GM18498 (cell line): ENCODE data around the gene GPR63.

ENCODE experiments used
- ATAC-seq: cut with Tn5 transposase; IDR thresholded peaks from one replicate; pipeline ENCODE4 v1.9.1; 2021; ENCODE audit warnings: mild to moderate bottlenecking, moderate library complexity; ENCODE audit not compliant: unreplicated experiment

Gene GPR63

GRCh38 chr6:96761794-96762193 lies 75.5 kb downstream of the GPR63 start:
- ATAC-seq: no peak

GRCh38 chr6:96760153-96760687 lies 77.1 kb downstream of the GPR63 start:
- ATAC-seq: no peak

GRCh38 chr6:96755096-96755495 lies 82.2 kb downstream of the GPR63 start:
- no peak for ATAC-seq

- ATAC-seq: no peak
These were observed 87.4 kb downstream of the GPR63 start for GRCh38 chr6:96749891-96750290.
